Astrocyte (in vitro differentiated cells and primary cell): ENCODE data around the gene ATP5F1D. TPM values are rescaled to one million over a fixed set of nuclear protein-coding genes. Genes with fewer than 3 reads are reported as not detected.

Experiments
- DNase-seq: peaks from one replicate; pipeline ENCODE4 v3.0.0-alpha.2; 2010; ENCODE audit warnings: low read depth
- FAIRE-seq: peaks from 2 replicates; lab custom pipeline; 2011; peaks lifted over from hg19 to GRCh38; lab: Jason Lieb, UNC
- H2AFZ ChIP-seq: 2 replicates; pipeline ENCODE4 v1.6.0; 2012; ENCODE audit warnings: low read depth, low read length, inconsistent platforms
- H3K27ac ChIP-seq: 2 replicates; pipeline ENCODE4 v1.5.1; 2011; ENCODE audit warnings: low read depth, low read length, inconsistent platforms
- H3K27me3 ChIP-seq: 2 replicates; pipeline ENCODE4 v1.6.0; 2011; ENCODE audit warnings: low read length, inconsistent platforms; ENCODE audit not compliant: insufficient read depth
- H3K36me3 ChIP-seq: 2 replicates; pipeline ENCODE4 v1.5.1; 2011; ENCODE audit warnings: low read length, inconsistent platforms; ENCODE audit not compliant: insufficient read depth
- H3K4me1 ChIP-seq: 2 replicates; pipeline ENCODE4 v1.5.1; 2011; ENCODE audit warnings: low read length, inconsistent platforms; ENCODE audit not compliant: insufficient read depth
- H3K4me2 ChIP-seq: 2 replicates; pipeline ENCODE4 v1.6.0; 2012; ENCODE audit warnings: low read length, inconsistent platforms
- H3K4me3 ChIP-seq: 2 replicates; pipeline ENCODE4 v1.5.1; 2011; ENCODE audit warnings: low read depth, mild to moderate bottlenecking, low read length, inconsistent platforms; ENCODE audit not compliant: insufficient read depth
- H3K79me2 ChIP-seq: 2 replicates; pipeline ENCODE4 v1.6.0; 2012; ENCODE audit warnings: mild to moderate bottlenecking, low read length, inconsistent platforms; ENCODE audit not compliant: insufficient read depth
- H3K9ac ChIP-seq: 2 replicates; pipeline ENCODE4 v1.6.0; 2012; ENCODE audit warnings: mild to moderate bottlenecking, low read length, inconsistent platforms
- H3K9me3 ChIP-seq: 2 replicates; pipeline ENCODE4 v1.5.1; 2012; ENCODE audit warnings: low read depth, mild to moderate bottlenecking, low read length, inconsistent platforms; ENCODE audit not compliant: insufficient read depth
- H4K20me1 ChIP-seq: 2 replicates; pipeline ENCODE4 v1.6.0; 2012; ENCODE audit warnings: low read length, inconsistent platforms; ENCODE audit not compliant: insufficient read depth
- H3K27ac Mint-ChIP-seq: one replicate; pipeline ENCODE4 v1.8.0; 2021; ENCODE audit warnings: mild to moderate bottlenecking, mixed read lengths; ENCODE audit not compliant: unreplicated experiment
- H3K27me3 Mint-ChIP-seq: one replicate; pipeline ENCODE4 v1.8.0; 2021; ENCODE audit warnings: low read depth, mixed read lengths; ENCODE audit not compliant: unreplicated experiment
- H3K36me3 Mint-ChIP-seq: one replicate; pipeline ENCODE4 v1.8.0; 2021; ENCODE audit warnings: low read depth, mixed read lengths; ENCODE audit not compliant: unreplicated experiment
- H3K4me1 Mint-ChIP-seq: one replicate; pipeline ENCODE4 v1.8.0; 2021; ENCODE audit warnings: low read depth, mixed read lengths; ENCODE audit not compliant: unreplicated experiment
- H3K4me3 Mint-ChIP-seq: one replicate; pipeline ENCODE4 v1.8.0; 2021; ENCODE audit warnings: mild to moderate bottlenecking, moderate library complexity, mixed read lengths; ENCODE audit not compliant: unreplicated experiment
- H3K9me3 Mint-ChIP-seq: one replicate; pipeline ENCODE4 v1.8.0; 2021; ENCODE audit warnings: mild to moderate bottlenecking, mixed read lengths; ENCODE audit not compliant: unreplicated experiment
- EZH2 ChIP-seq: IDR thresholded peaks from 2 replicates; pipeline ENCODE4 v1.6.1; 2012; ENCODE audit warnings: mild to moderate bottlenecking, low read length, inconsistent platforms; ENCODE audit not compliant: insufficient read depth
- total RNA-seq: library from RNA; stranded (reverse); gene quantifications from 2 replicates; pipeline ENCODE4 v1.2.1, GENCODE V29; 2021
- TF ChIP-seq, protein P1 (sequence below): IDR thresholded peaks from 2 replicates; pipeline ENCODE4 v1.5.1; 2011; ENCODE audit warnings: low read depth, mild to moderate bottlenecking, inconsistent platforms, low read length, moderate library complexity; ENCODE audit not compliant: insufficient read depth

ATP5F1D gene
- total RNA-seq, 1 donor from 2014 or later: 154 TPM

DNA sequence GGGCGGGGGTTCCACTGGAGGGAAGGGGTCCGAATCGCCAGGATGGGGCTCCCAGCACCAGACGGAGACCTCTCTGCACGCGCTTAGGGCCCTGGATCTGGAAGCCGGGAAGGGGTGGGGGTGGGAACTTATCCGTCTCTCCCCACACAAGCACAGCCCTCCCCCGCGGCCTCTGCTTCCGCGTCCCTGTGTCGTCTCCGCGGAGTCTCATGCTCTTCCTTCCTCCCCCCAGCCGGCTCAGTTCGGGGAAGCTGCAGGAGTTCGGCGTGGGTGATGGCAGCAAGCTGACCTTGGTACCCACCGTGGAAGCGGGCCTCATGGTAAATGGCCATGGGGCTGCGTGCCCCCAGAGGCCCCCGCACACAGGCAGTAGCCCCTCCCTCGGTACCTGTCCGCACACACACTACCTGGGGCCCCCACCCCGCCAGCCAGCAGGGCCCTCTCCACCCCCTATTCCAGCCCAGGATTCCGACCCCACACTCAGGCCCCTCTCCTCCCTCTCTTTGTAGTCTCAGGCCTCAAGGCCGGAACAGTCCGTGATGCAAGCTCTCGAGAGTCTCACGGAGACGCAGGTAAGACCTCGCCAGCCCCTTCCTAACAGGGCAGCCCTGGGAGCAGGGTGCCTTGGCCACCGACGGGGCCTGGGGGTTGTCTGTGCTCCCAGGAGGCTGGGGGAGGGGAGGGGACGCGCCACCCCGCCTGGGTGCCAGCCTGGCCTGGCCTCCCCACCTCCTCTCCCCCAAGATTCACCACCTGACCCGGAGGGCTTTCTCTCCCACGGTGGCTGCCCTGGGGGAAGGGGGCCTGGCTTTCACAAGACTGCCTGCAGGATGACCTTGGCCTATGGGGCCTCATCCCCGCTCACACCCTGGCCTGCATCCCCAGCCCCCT is 10.0 kb downstream of the ATP5F1D start:
- no peaks in the 10 kb centered on the region for H3K27me3 ChIP-seq
- peak overlapping the region; percentile 88 for H3K9ac ChIP-seq
- Mint-ChIP-seq H3K4me3 (peak overlapping the region; percentile 92), H3K4me1 (peaks cover 5% of the 10 kb centered on the region), H3K36me3 (peaks cover 2% of the 10 kb centered on the region), H3K9me3 (no peaks in the 10 kb centered on the region), H3K27ac (peak overlapping the region; percentile 96), H3K27me3 (no peaks in the 10 kb centered on the region)
- H3K9me3 ChIP-seq: no peaks in the 10 kb centered on the region
- H3K4me3 ChIP-seq: peak overlapping the region; percentile 84
- peaks cover 17% of the 10 kb centered on the region for H3K36me3 ChIP-seq
- TF ChIP-seq, protein P1, sequence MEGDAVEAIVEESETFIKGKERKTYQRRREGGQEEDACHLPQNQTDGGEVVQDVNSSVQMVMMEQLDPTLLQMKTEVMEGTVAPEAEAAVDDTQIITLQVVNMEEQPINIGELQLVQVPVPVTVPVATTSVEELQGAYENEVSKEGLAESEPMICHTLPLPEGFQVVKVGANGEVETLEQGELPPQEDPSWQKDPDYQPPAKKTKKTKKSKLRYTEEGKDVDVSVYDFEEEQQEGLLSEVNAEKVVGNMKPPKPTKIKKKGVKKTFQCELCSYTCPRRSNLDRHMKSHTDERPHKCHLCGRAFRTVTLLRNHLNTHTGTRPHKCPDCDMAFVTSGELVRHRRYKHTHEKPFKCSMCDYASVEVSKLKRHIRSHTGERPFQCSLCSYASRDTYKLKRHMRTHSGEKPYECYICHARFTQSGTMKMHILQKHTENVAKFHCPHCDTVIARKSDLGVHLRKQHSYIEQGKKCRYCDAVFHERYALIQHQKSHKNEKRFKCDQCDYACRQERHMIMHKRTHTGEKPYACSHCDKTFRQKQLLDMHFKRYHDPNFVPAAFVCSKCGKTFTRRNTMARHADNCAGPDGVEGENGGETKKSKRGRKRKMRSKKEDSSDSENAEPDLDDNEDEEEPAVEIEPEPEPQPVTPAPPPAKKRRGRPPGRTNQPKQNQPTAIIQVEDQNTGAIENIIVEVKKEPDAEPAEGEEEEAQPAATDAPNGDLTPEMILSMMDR: no peak
- TF ChIP-seq EZH2: no peak
- no peak for FAIRE-seq
- peak overlapping the region; percentile 100 for H3K4me2 ChIP-seq
- peaks cover 36% of the 10 kb centered on the region for H3K4me1 ChIP-seq
- no peak for DNase-seq
- H3K27ac ChIP-seq: peak overlapping the region; percentile 85
- peaks cover 71% of the 10 kb centered on the region for H3K79me2 ChIP-seq
- peaks cover 47% of the 10 kb centered on the region for H4K20me1 ChIP-seq
- H2AFZ ChIP-seq: no peak overlapping the region

DNA sequence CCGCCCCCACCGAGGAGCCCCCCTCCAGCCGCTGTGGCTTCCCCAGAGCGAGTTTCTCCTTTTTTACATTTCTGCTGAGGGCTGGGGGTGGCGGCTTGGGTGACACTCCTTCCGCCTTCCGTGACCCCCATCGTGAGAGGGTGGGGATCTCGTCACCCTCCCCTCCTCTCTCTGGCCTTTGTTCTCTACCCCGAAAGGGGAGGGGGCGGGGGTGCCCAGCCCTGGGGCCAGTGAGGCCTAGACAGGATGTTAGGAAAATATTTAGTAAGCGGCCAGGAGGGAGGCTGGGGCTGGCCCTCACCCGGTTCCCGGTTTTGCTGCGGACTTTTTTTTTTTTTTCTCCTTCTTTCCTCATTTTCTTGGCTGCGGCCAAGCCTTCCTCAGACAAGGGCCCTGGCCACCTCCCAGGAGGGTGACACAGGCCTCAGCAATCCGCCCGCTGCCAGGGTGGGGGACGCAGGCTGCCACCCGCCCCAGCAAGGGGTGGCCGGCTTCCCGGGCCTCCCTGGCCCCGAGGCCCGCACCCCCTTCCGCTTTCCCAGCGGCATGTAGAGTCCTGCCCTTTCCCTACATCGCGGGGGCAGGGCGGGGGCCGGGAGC is 10.8 kb downstream of the ATP5F1D start:
- Histone ChIP-seq H3K79me2 (peaks cover 79% of the 10 kb centered on the region), H3K27ac (peak overlapping the region; percentile 89), H3K9me3 (no peaks in the 10 kb centered on the region), H4K20me1 (peaks cover 54% of the 10 kb centered on the region), H2AFZ (no peak overlapping the region), H3K36me3 (peaks cover 22% of the 10 kb centered on the region), H3K4me3 (peak overlapping the region; percentile 84), H3K9ac (peak overlapping the region; percentile 88), H3K4me1 (peaks cover 41% of the 10 kb centered on the region), H3K27me3 (no peaks in the 10 kb centered on the region), H3K4me2 (peak overlapping the region; percentile 100)
- H3K4me1 Mint-ChIP-seq: peaks cover 5% of the 10 kb centered on the region
- H3K4me3 Mint-ChIP-seq: peak overlapping the region; percentile 92
- peaks cover 2% of the 10 kb centered on the region for H3K36me3 Mint-ChIP-seq
- peak overlapping the region; percentile 26 for H3K27ac Mint-ChIP-seq
- no peak for TF ChIP-seq EZH2
- TF ChIP-seq, protein P1: no peak
- DNase-seq (peak; percentile 93), FAIRE-seq (no peak)
- H3K27me3 Mint-ChIP-seq: no peaks in the 10 kb centered on the region
- no peaks in the 10 kb centered on the region for H3K9me3 Mint-ChIP-seq
